Spleen (tissue), 7 donors: ENCODE results near the gene PTPN11.

Experiments used
- CTCF ChIP-seq, 11 experiments: fragments of 200-600 bp in 7 of 11; fragments of 450-650 bp in 4 of 11; sonication (generic) in 4 of 11; IDR thresholded peaks in 8 of 11; conservative IDR thresholded peaks in 3 of 11; 1 replicate in 7 of 11; 2 replicates in 4 of 11; pipeline versions ENCODE4 v1.4.0 to v1.8.0; 2016 to 2021; ENCODE audit warnings: antibody characterized with exemption in 11 of 11, inconsistent platforms in 4 of 11, mild to moderate bottlenecking in 1 of 11
- POLR2A ChIP-seq, 3 donors: fragments of 450-650 bp; IDR thresholded peaks; one replicate each; pipeline ENCODE4 v1.5.1; 2017; ENCODE audit warnings: antibody characterized with exemption in 3 of 3, mild to moderate bottlenecking in 1 of 3
- POLR2AphosphoS5 ChIP-seq, 3 donors: sonication (generic); formaldehyde crosslinking; IDR thresholded peaks; one replicate each; pipeline ENCODE4 v1.5.1; 2017; ENCODE audit warnings: antibody characterized with exemption in 3 of 3
- donor health status: DM: no; HTN: no; CAD: no; lungs with moderate emphysema.
- donor health status: DM: no; HTN: no; CAD: no.
- donor health status: DM: no; HTN: no; CAD: no.

DNA sequence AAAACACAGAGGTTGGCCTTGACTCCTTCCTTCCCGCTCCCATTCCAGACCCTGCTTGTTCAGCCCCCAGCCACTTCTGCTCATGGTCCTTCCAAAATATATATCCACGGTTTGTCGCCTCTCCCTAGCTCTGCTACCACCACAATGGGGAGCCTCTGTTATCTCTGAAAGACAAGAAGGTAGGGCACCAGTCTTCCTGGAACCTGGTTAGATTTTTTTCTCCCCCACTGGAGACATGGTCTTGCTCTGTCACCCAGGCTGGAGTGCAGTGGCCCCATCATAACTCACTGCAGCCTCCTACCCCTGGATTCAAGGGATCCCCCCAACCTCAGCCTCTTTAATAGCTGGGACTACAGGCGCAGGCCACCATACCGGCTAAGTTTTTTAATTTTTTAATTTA, 95.7 kb downstream of the PTPN11 start:
- TF ChIP-seq POLR2AphosphoS5 (IDR thresholded peaks at IDR 0.05) (no peak), POLR2A (IDR thresholded peaks at IDR 0.05) (no peak), CTCF (IDR thresholded peaks at IDR 0.05 in 8 of 11, conservative IDR thresholded peaks at IDR 0.05 in 3 of 11) (no peak)
